GM19328 (cell line): Measurements from ENCODE around the gene FBXL15.

Source experiments
- ATAC-seq: cut with Tn5 transposase; IDR thresholded peaks from one replicate; pipeline ENCODE4 v1.9.1; 2021; ENCODE audit warnings: mild to moderate bottlenecking, moderate library complexity; ENCODE audit not compliant: unreplicated experiment

Gene FBXL15

GRCh38 chr10:102397222-102398171 is 23.1 kb upstream of the FBXL15 start:
- ATAC-seq: no peak

- ATAC-seq: no peak
Measured at GRCh38 chr10:102398172-102399020, 22.2 kb upstream of the FBXL15 start.

- ATAC-seq: peak; percentile 40
Measured at GRCh38 chr10:102399217-102400021, 21.2 kb upstream of the FBXL15 start.

- no peak for ATAC-seq
Measured at GRCh38 chr10:102400076-102400475, 20.6 kb upstream of the FBXL15 start.

GRCh38 chr10:102400598-102401341 is 19.9 kb upstream of the FBXL15 start:
- no peak for ATAC-seq

- ATAC-seq: no peak
Measured at GRCh38 chr10:102401342-102401654, 19.3 kb upstream of the FBXL15 start.

GRCh38 chr10:102401735-102402511 is 18.7 kb upstream of the FBXL15 start:
- no peak for ATAC-seq

GRCh38 chr10:102402512-102402896 is 18.1 kb upstream of the FBXL15 start:
- no peak for ATAC-seq

- ATAC-seq: no peak
Measured at GRCh38 chr10:102403115-102403514, 17.5 kb upstream of the FBXL15 start.

- no peak for ATAC-seq
Measured at GRCh38 chr10:102404361-102405107, 16.1 kb upstream of the FBXL15 start.

GRCh38 chr10:102405108-102405571 is 15.5 kb upstream of the FBXL15 start:
- no peak for ATAC-seq

- ATAC-seq: no peak
Measured at GRCh38 chr10:102405632-102406031, 15.0 kb upstream of the FBXL15 start.

GRCh38 chr10:102406815-102407214 is 13.8 kb upstream of the FBXL15 start:
- no peak for ATAC-seq

- no peak for ATAC-seq
Measured at GRCh38 chr10:102407425-102408130, 13.1 kb upstream of the FBXL15 start.

- ATAC-seq: no peak
Measured at GRCh38 chr10:102408131-102408727, 12.4 kb upstream of the FBXL15 start.

- no peak for ATAC-seq
Measured at GRCh38 chr10:102408728-102409603, 11.7 kb upstream of the FBXL15 start.
